Naive thymus-derived CD4-positive, alpha-beta T cell (primary cell): ENCODE results near the gene ZNF205. TPM values are rescaled to one million over a fixed set of nuclear protein-coding genes. Genes with fewer than 3 reads are reported as not detected.

Experiments
- ATAC-seq: fragments of 150-1000 bp; cut with Tn5 transposase; 2 replicates; pipeline ENCODE4 v1.10.0; 2021; ENCODE audit warnings: mild to moderate bottlenecking, moderate library complexity
- CTCF ChIA-PET: fragments of 350-600 bp; sonication (Branson Sonifier 250); formaldehyde crosslinking; loops from one replicate; lab custom pipeline; 2021; ENCODE audit warnings: antibody characterized with exemption; lab: Charles Lee
- POLR2A ChIA-PET: fragments of 350-600 bp; sonication (Branson Sonifier 250); formaldehyde crosslinking; loops from one replicate; lab custom pipeline; 2021; ENCODE audit warnings: antibody characterized with exemption, inconsistent platforms; lab: Charles Lee
- DNase-seq, 9 donors: peaks; one replicate each; pipeline versions ENCODE4 v3.0.0 to v3.0.0-alpha.2; 2020 to 2022; ENCODE audit warnings: mixed read lengths in 1 of 9
- H3K27ac ChIP-seq: one replicate; pipeline ENCODE4 v1.7.0; 2013; ENCODE audit warnings: mild to moderate bottlenecking, low read depth, low read length, moderate library complexity
- H3K27me3 ChIP-seq, 2 donors: one replicate each; pipeline ENCODE4 v1.7.0; 2013; ENCODE audit warnings: low read length in 2 of 2, mild to moderate bottlenecking in 2 of 2, moderate library complexity in 2 of 2; ENCODE audit not compliant: control insufficient read depth in 2 of 2, insufficient read depth in 2 of 2
- H3K36me3 ChIP-seq, 3 experiments: 1 replicate in 2 of 3; 2 replicates in 1 of 3; pipeline ENCODE4 v1.7.0; 2013; ENCODE audit warnings: low read length in 3 of 3, mild to moderate bottlenecking in 3 of 3, moderate library complexity in 1 of 3; ENCODE audit not compliant: insufficient read depth in 3 of 3, control insufficient read depth in 2 of 3
- H3K4me1 ChIP-seq, 2 donors: one replicate each; pipeline ENCODE4 v1.7.0; 2013; ENCODE audit warnings: low read length in 2 of 2, mild to moderate bottlenecking in 2 of 2, moderate library complexity in 1 of 2; ENCODE audit not compliant: control insufficient read depth in 2 of 2, insufficient read depth in 2 of 2
- H3K4me3 ChIP-seq: 2 replicates; pipeline ENCODE4 v1.7.0; 2013; ENCODE audit warnings: mild to moderate bottlenecking, low read length
- H3K9me3 ChIP-seq, 3 experiments: 1 replicate in 2 of 3; 2 replicates in 1 of 3; pipeline ENCODE4 v1.7.0; 2013; ENCODE audit warnings: low read length in 3 of 3; ENCODE audit not compliant: control insufficient read depth in 2 of 3
- H3K27ac Mint-ChIP-seq, 9 donors: one replicate each; pipeline ENCODE4 v1.8.0; 2020 to 2022; ENCODE audit warnings: mixed read lengths in 9 of 9, mild to moderate bottlenecking in 8 of 9, moderate library complexity in 5 of 9, inconsistent platforms in 2 of 9
- H3K27me3 Mint-ChIP-seq, 5 donors: one replicate each; pipeline ENCODE4 v1.8.0; 2021 to 2022; ENCODE audit warnings: mixed read lengths in 5 of 5, mild to moderate bottlenecking in 1 of 5
- H3K36me3 Mint-ChIP-seq, 5 donors: one replicate each; pipeline ENCODE4 v1.8.0; 2020 to 2022; ENCODE audit warnings: mixed read lengths in 5 of 5, mild to moderate bottlenecking in 3 of 5, inconsistent platforms in 1 of 5
- H3K4me1 Mint-ChIP-seq, 7 donors: one replicate each; pipeline ENCODE4 v1.8.0; 2020 to 2022; ENCODE audit warnings: mixed read lengths in 7 of 7, mild to moderate bottlenecking in 3 of 7, inconsistent platforms in 1 of 7
- H3K4me3 Mint-ChIP-seq, 10 donors: one replicate each; pipeline ENCODE4 v1.8.0; 2020 to 2022; ENCODE audit warnings: mild to moderate bottlenecking in 10 of 10, mixed read lengths in 10 of 10, moderate library complexity in 6 of 10, inconsistent platforms in 2 of 10
- H3K9me3 Mint-ChIP-seq, 11 donors: one replicate each; pipeline ENCODE4 v1.8.0; 2020 to 2022; ENCODE audit warnings: mixed read lengths in 11 of 11, mild to moderate bottlenecking in 4 of 11, inconsistent platforms in 1 of 11, moderate library complexity in 1 of 11
- intact Hi-C, 2 donors: fragments of 100-400 bp; cut with micrococcal nuclease; formaldehyde crosslinking; loops; one replicate each; pipeline ENCODE4 v1.15.1; 2023
- polyA plus RNA-seq, 2 donors: library from polyadenylated mRNA; unstranded; fragments of 300-500 nt; fragmentation: Illumina TruSeq; gene quantifications; one replicate each; pipeline ENCODE4 v1.2.3, GENCODE V29; 2021
- total RNA-seq, 6 experiments: library from RNA in 5 of 6; stranded (reverse) in 5 of 6; gene quantifications; 1 replicate in 5 of 6; 2 replicates in 1 of 6; pipeline ENCODE4 v1.2.3 and lab custom pipeline; 2021 to 2026

ZNF205 gene
- total and polyA plus RNA-seq, 7 experiments from 2014 or later, result 0.09 to 0.29 TPM; not detected in 5

DNA sequence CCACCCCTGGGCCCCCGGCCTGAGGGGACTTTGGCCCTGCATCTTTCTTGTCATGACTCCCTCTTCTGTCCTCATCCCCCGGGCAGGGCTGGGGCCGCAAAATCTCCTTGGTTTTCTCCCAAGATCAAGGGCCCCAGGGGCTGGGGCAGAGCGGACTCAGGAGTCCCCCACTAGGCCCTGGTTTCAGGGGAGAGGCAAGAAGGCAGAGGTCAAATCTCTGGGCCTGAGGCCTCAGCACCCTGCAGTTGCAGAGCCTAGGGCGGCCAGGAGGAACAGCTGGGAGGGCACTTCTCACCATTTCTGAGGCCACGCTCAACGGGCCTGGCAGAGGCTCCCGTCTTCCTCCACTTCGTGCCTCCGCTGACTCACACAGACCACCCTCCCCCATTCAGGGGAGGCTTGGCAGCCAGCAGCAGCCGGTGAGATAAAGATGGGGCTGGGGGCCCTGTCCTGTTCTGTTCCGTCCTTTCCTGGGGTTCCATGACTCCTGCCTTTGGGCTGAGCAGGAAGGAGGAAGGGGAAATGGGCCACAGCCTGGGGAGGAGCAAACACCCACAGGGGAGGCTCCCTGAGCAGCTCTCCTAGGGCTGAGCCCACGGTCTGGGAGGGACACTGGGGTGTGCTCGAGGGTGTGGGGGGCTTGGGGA, 25.7 kb upstream of the ZNF205 start:
- Mint-ChIP-seq H3K27me3 (no peaks in the 10 kb centered on the region), H3K4me1 (peaks cover 26 to 74% (median 56%) of the 10 kb centered on the region in 7 donors), H3K4me3 (peak overlapping the region in 9 of 10 donors; percentile 7 to 74 (median 35)), H3K9me3 (no peaks in the 10 kb centered on the region), H3K27ac (peak overlapping the region in 6 of 9 donors; percentile 21 to 81 (median 65)), H3K36me3 (peaks cover 0 to 21% (median 0%) of the 10 kb centered on the region in 5 donors)
- H3K27ac ChIP-seq, result peak overlapping the region; percentile 22
- H3K4me1 ChIP-seq, result peaks cover 12 to 26% of the 10 kb centered on the region in 2 donors
- ATAC-seq (peak; percentile 69), DNase-seq (no peak)
- no peaks in the 10 kb centered on the region for H3K9me3 ChIP-seq
- intact Hi-C loops, result no loop called here
- no peaks in the 10 kb centered on the region for H3K36me3 ChIP-seq
- no peak overlapping the region for H3K4me3 ChIP-seq
- ChIA-PET POLR2A (interaction anchor here (0.5 to 1.8 kb wide), 9 partner anchors 9 to 74 kb away, joined by 3 to 12 read pairs (median 4); partner anchors contain the start of gene ZSCAN10), CTCF (interaction anchor here (0.7 to 1.7 kb wide), 4 partner anchors 16 to 47 kb away, joined by 3 to 7 read pairs (median 3); no protein-coding TSS in a partner anchor)
- H3K27me3 ChIP-seq, result no peaks in the 10 kb centered on the region

DNA sequence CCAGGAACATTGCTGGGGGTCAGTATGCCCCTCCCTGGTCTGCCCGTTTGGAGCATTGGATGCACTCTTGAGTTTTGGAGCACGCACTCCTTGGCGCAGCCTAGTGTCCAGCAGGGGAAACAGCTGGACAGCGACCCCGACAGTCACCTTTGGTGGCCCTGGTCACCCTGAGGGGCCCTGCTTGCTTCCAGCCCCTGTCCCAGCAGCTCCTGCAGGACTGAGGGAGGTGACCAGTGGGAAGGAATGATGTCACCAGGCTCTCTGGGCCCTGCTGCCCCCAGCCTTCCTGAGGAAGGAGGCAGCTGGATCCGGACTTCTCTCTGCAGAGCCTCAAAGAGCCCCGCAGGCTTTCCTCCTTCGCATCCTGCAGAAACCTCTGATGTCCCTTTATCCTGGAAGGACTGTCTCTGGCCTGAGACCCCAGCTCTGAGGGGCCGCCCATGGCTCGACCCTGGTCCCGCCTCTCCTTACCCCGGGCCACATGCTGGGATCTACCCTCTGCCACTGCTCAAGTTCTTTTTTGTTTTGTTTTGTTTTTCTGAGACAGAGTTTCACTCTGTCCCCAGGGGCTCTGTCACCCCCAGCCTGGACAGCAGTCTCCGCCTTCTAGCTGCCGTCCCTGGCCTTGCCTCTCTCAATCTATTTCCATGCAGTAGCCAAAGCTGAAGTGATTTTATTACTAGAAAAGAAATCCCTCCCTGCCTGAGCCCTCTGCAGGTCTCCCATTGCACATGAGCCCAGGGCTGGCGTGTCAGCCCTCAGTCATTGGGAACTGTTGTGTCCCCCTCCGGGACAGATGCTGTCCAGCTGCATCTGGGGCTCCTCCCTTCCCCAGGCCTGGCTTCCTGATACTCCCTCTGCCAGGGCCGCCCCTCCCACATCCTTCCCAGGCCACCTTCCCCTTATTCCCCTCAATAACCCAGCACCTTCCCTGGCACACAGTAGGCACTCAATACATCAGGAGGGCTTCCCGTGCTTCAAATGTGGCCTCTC, 24.8 kb upstream of the ZNF205 start:
- H3K4me1 Mint-ChIP-seq, result peaks cover 26 to 69% (median 56%) of the 10 kb centered on the region in 7 donors
- CTCF ChIA-PET, result interaction anchor here (0.7 to 1.7 kb wide), 5 partner anchors 9 to 46 kb away, joined by 3 to 7 read pairs (median 3); no protein-coding TSS in a partner anchor
- no peak overlapping the region for H3K4me3 ChIP-seq

DNA sequence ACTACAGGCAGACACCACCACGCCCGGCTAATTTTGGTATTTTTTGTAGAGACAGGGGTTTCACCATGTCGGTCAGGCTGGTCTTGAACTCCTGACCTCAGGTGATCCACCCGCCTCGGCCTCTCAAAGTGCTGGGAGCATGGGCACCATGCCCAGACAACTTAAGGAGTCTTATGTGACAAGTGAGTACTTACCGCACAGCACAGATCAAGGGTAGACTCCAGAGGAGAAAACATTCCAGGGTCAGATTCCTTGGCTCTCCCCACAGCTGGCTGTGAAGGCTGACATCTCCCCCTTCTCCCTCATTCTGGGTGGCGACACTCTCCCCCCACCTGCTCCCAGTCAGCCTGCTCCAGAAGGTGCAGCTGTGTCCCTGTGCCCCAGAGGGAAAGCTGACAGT, 23.9 kb upstream of the ZNF205 start:
- H3K4me1 Mint-ChIP-seq, result peaks cover 20 to 66% (median 54%) of the 10 kb centered on the region in 7 donors
- H3K9me3 ChIP-seq, result no peaks in the 10 kb centered on the region

More for the DNA sequence above, 24.8 kb upstream of the ZNF205 start:
- H3K27me3 Mint-ChIP-seq, result no peaks in the 10 kb centered on the region
- no peaks in the 10 kb centered on the region for H3K27me3 ChIP-seq
- H3K36me3 Mint-ChIP-seq, result peaks cover 0 to 20% (median 0%) of the 10 kb centered on the region in 5 donors
- intact Hi-C loops, result no loop called here
- ATAC-seq (peak; percentile 64), DNase-seq (no peak)
- no peaks in the 10 kb centered on the region for H3K36me3 ChIP-seq
- H3K27ac Mint-ChIP-seq, result peak overlapping the region in 8 of 9 donors; percentile 14 to 88 (median 69)
- peak overlapping the region; percentile 22 for H3K27ac ChIP-seq
- H3K9me3 ChIP-seq, result no peaks in the 10 kb centered on the region
- no peaks in the 10 kb centered on the region for H3K9me3 Mint-ChIP-seq
- POLR2A ChIA-PET, result interaction anchor here (0.6 to 1.8 kb wide), 9 partner anchors 10 to 42 kb away, joined by 3 to 12 read pairs (median 3); partner anchors contain the start of gene ZSCAN10
- peak overlapping the region in 9 of 10 donors; percentile 32 to 76 (median 51) for H3K4me3 Mint-ChIP-seq
- peaks cover 12 to 26% of the 10 kb centered on the region in 2 donors for H3K4me1 ChIP-seq

DNA sequence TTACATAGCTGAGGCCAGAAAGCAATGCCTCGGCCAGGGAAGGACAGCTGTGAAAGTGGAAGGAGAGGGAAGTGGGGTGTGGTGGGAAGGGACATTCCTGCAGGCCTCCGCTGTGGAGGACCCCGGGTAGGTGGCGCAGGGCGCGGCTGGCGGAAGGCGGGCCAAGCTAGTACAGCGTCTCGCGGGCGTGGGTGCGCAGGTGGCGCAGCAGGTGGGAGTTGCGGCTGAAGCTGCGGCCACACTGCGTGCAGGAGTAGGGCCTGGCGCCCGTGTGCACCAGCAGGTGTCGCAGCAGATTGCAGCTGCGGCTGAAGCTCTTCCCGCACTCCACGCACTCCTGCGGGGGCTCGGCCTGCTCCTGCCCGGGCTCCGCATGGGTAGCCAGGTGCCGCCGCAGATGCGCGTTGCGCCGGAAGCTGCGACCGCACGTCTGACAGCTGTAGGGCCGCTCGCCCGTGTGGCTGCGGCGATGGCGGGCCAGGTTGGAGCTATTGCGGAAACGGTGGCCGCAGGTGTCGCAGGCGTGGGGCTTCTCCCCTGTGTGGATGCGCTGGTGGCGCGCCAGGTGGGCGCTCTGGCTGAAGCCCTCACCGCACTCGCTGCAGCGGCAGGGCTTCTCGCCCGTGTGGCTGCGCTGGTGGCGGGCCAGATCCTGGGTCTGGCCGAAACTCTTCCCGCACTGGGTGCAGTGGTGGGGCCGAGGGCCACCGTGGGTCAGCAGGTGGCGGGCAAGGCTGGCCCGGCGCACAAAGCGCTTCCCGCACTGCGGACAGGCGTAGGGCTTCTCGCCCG, 23.3 kb upstream of the ZNF205 start:
- H3K9me3 ChIP-seq, result no peaks in the 10 kb centered on the region
- POLR2A ChIA-PET, result interaction anchor here (0.5 to 1.4 kb wide), 6 partner anchors 9 to 489 kb away, joined by 3 to 5 read pairs (median 4); partner anchors contain the start of gene IL32
- CTCF ChIA-PET, result interaction anchor here (0.9 to 2.7 kb wide), 5 partner anchors 10 to 40 kb away, joined by 3 to 12 read pairs (median 5); partner anchors contain the start of gene ZSCAN10
- Mint-ChIP-seq H3K9me3 (no peaks in the 10 kb centered on the region), H3K4me3 (peak overlapping the region in 1 of 10 donors; percentile 14), H3K4me1 (peaks cover 20 to 63% (median 47%) of the 10 kb centered on the region in 7 donors), H3K27ac (peak overlapping the region in 2 of 9 donors; percentile 45 to 48), H3K36me3 (peaks cover 0 to 10% (median 0%) of the 10 kb centered on the region in 5 donors), H3K27me3 (no peaks in the 10 kb centered on the region)
- H3K4me1 ChIP-seq, result peaks cover 10 to 26% of the 10 kb centered on the region in 2 donors
- DNase-seq (no peak), ATAC-seq (no peak)
- no peaks in the 10 kb centered on the region for H3K27me3 ChIP-seq
- no peak overlapping the region for H3K27ac ChIP-seq
- H3K36me3 ChIP-seq, result no peaks in the 10 kb centered on the region
- no peak overlapping the region for H3K4me3 ChIP-seq
- intact Hi-C loops, result no loop called here

More for the DNA sequence above, 23.9 kb upstream of the ZNF205 start:
- CTCF ChIA-PET, result interaction anchor here (0.9 kb wide), 3 partner anchors 11 to 29 kb away, joined by 3 to 5 read pairs (median 3); partner anchors contain the start of gene ZSCAN10
- H3K27me3 Mint-ChIP-seq, result no peaks in the 10 kb centered on the region
- no peaks in the 10 kb centered on the region for H3K36me3 ChIP-seq
- H3K27ac Mint-ChIP-seq, result peak overlapping the region in 6 of 9 donors; percentile 45 to 83 (median 60)
- H3K9me3 Mint-ChIP-seq, result no peaks in the 10 kb centered on the region
- no peak overlapping the region for H3K27ac ChIP-seq
- H3K36me3 Mint-ChIP-seq, result peaks cover 0 to 14% (median 0%) of the 10 kb centered on the region in 5 donors
- H3K4me3 ChIP-seq, result no peak overlapping the region
- H3K4me3 Mint-ChIP-seq, result peak overlapping the region in 6 of 10 donors; percentile 45 to 76 (median 67)
- no peak for DNase-seq
- POLR2A ChIA-PET, result interaction anchor here (0.5 to 1.8 kb wide), 5 partner anchors 13 to 490 kb away, joined by 3 to 12 read pairs (median 4); partner anchors contain the start of gene IL32
- intact Hi-C loops, result no loop called here
- H3K4me1 ChIP-seq, result peaks cover 10 to 26% of the 10 kb centered on the region in 2 donors
- no peak for ATAC-seq
- H3K27me3 ChIP-seq, result no peaks in the 10 kb centered on the region

DNA sequence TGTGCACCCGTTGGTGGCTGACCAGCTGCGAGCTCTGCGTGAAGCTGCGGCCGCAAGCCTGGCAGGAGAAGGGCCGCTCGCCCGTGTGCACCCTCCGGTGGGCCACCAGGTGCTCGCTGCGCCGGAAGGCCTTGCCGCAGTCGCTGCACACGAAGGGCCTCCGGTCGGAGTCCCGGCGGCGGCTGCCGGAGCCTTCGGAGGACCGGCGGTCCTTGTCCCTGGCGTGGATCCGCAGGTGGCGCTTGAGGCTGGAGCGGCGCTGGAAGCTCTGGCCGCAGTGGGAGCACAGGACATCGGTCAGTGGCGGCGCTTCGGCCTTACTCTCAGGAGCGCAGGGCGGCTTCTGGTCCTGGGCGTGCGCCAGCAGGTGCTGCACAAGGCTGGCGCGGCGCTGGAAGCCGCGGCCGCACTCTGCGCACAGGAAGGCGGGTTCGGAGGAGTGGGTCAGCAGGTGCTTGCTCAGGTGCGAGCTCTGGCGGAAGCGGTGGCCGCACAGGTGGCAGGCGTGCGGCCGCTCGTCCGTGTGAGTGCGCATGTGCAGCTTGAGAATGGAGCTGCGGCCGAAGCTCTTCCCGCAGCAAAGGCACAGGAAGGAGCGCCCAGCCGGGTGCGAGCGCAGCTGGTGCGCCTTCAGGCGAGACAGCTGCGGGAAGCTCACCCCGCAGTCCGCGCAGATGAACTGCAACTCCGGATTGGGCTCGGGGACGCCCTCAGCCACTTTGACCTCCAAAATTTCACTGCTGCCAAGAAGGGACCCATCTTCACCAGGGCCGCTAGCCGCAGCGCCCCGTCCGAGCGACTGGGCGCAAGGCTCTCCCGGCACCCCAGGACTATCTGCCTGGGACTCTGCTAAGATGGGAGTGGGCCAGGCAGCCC, 22.4 kb upstream of the ZNF205 start:
- ChIA-PET CTCF (interaction anchor here (0.9 to 2.7 kb wide), 3 partner anchors 15 to 58 kb away, joined by 3 to 12 read pairs (median 12); no protein-coding TSS in a partner anchor), POLR2A (interaction anchor here (0.8 to 1.6 kb wide), 8 partner anchors 8 to 61 kb away, joined by 3 to 15 read pairs (median 4); partner anchors contain the start of gene IL32)
- intact Hi-C loops, result no loop called here
- Mint-ChIP-seq H3K27me3 (no peaks in the 10 kb centered on the region), H3K27ac (peak overlapping the region in 1 of 9 donors; percentile 83), H3K36me3 (peaks cover 0 to 14% (median 0%) of the 10 kb centered on the region in 5 donors), H3K4me3 (no peak overlapping the region), H3K9me3 (no peaks in the 10 kb centered on the region), H3K4me1 (peaks cover 23 to 65% (median 47%) of the 10 kb centered on the region in 7 donors)
- H3K27me3 ChIP-seq, result no peaks in the 10 kb centered on the region
- no peak overlapping the region for H3K4me3 ChIP-seq
- ATAC-seq (no peak), DNase-seq (no peak)
- no peaks in the 10 kb centered on the region for H3K36me3 ChIP-seq
- no peaks in the 10 kb centered on the region for H3K9me3 ChIP-seq
- H3K27ac ChIP-seq, result no peak overlapping the region
- H3K4me1 ChIP-seq, result peaks cover 18 to 35% of the 10 kb centered on the region in 2 donors
